Measurements from ENCODE around the gene RGS12. TPM values are rescaled to one million over a fixed set of nuclear protein-coding genes. Genes with fewer than 3 reads are reported as not detected.

RGS12 gene
- total and polyA plus RNA-seq, 2 of the 13 experiments (the other 11 are each of a cell fraction or from before 2014, with no cell fraction given): 21.0 to 27.7 TPM

DNA sequence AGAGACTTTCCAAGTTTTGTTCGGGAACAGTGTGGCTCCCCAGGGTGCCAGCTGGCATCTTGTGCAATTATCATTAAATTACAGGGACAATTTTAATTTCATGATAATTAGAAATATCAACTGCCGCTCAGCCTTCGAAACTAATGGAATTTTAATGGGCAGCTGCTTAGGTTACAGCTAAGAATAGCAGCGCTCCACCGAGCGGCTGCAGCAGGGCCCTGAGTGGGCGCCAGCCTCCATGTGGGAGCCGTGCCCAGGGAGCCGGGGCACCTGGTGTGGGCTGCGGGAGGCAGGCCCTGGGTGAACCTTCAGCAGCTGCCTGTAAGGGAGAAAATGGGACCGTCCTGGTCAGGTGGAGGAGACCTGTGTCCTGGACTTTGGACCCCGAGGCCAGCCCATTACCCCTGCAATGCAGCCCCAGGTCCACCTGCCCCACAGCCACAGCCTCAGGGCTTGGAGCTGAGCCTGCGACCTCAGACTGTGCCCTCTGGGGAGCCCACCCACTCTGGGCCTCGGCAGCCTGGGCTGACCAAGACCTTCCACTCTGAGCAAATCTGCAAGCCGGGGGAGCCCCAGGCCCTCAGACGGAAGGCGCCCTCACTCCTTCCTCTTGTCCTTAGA lies 22.7 kb upstream of the RGS12 start:
- FAIRE-seq (no peak), DNase-seq (ENCODE audit: low spot score) (no peak), ATAC-seq (peak; percentile 56)
- Histone ChIP-seq H3K9me3 (ENCODE audit: low read length) (no peaks in the 10 kb centered on the region), H3K27ac (ENCODE audit: extremely low read length, insufficient read depth, low read length) (no peak overlapping the region), H3K79me2 (ENCODE audit: insufficient read depth, low read length) (no peaks in the 10 kb centered on the region), H3K4me2 (ENCODE audit: low read depth, low read length) (peak overlapping the region; percentile 47), H3K27me3 (ENCODE audit: control insufficient read depth in 1 of 2, insufficient read depth in 2 of 2, low read length in 2 of 2) (peaks cover 0 to 41% of the 10 kb centered on the region in 2 experiments), H4K20me1 (ENCODE audit: insufficient read depth, low read length) (no peaks in the 10 kb centered on the region), H3K9ac (ENCODE audit: insufficient read depth, low read depth, low read length) (no peak overlapping the region), H3K36me3 (replicated peaks in 1 of 2; ENCODE audit: control insufficient read depth in 1 of 2, insufficient read depth in 2 of 2, low read length in 2 of 2) (no peaks in the 10 kb centered on the region), H2AFZ (ENCODE audit: low read length) (no peak overlapping the region), H3K4me1 (ENCODE audit: insufficient read depth, low read length) (peaks cover 33% of the 10 kb centered on the region), H3K4me3 (replicated peaks in 1 of 3; ENCODE audit: insufficient read depth in 1 of 3, low read depth in 2 of 3, low read length in 3 of 3) (peak overlapping the region in 1 of 3 experiments; percentile 12; a peak in 1 of 6 replicates)
- ChIA-PET POLR2A (interaction anchor here (0.8 kb wide), 1 partner anchor 15 kb away, joined by 3 read pairs; no protein-coding TSS in a partner anchor), CTCF (ENCODE audit: low intra/inter-chr PET ratio, low total read pairs) (no interaction called here)
- WGBS (ENCODE audit: low lambda C conversion rate): 79% methylated on average over 6 of the region's 17 CpGs
- no TSS peak for BruUV-seq (replicated peaks)
- intact Hi-C loops (cut with micrococcal nuclease; ENCODE audit: unreplicated experiment): loop anchor here (10.0 kb wide), 1 partner anchor 65 kb away; no protein-coding TSS in a partner anchor
- in situ Hi-C loops (cut with HindIII; ENCODE audit: extremely low pct_ligation_motif_present, low pct_unique_long_range_greater_than_20kb): no loop called here
- no peak for TF ChIP-seq ZNF674 (CRISPR knock-in tag; IDR thresholded peaks at IDR 0.05; ENCODE audit: low read depth)
- TF ChIP-seq ZNF446 (CRISPR knock-in tag; IDR thresholded peaks at IDR 0.05): no peak
- TF ChIP-seq ZFP41 (CRISPR knock-in tag; IDR thresholded peaks at IDR 0.05; ENCODE audit: borderline replicate concordance): no peak
- no peak for TF ChIP-seq MZF1 (CRISPR knock-in tag; IDR thresholded peaks at IDR 0.05; ENCODE audit: borderline replicate concordance)
- TF ChIP-seq, protein P1, sequence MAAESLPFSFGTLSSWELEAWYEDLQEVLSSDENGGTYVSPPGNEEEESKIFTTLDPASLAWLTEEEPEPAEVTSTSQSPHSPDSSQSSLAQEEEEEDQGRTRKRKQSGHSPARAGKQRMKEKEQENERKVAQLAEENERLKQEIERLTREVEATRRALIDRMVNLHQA (CRISPR knock-in tag; IDR thresholded peaks at IDR 0.05): no peak
- peak; percentile 47; the same call in 1 of the 2 replicates for TF ChIP-seq ZNF629 (CRISPR knock-in tag; conservative IDR thresholded peaks at IDR 0.05)
- TF ChIP-seq, protein P2, sequence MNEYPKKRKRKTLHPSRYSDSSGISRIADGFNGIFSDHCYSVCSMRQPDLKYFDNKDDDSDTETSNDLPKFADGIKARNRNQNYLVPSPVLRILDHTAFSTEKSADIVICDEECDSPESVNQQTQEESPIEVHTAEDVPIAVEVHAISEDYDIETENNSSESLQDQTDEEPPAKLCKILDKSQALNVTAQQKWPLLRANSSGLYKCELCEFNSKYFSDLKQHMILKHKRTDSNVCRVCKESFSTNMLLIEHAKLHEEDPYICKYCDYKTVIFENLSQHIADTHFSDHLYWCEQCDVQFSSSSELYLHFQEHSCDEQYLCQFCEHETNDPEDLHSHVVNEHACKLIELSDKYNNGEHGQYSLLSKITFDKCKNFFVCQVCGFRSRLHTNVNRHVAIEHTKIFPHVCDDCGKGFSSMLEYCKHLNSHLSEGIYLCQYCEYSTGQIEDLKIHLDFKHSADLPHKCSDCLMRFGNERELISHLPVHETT (CRISPR knock-in tag; conservative IDR thresholded peaks at IDR 0.05): no peak
- TF ChIP-seq PLRG1 (conservative IDR thresholded peaks at IDR 0.05): no peak
- TF ChIP-seq, protein P3, sequence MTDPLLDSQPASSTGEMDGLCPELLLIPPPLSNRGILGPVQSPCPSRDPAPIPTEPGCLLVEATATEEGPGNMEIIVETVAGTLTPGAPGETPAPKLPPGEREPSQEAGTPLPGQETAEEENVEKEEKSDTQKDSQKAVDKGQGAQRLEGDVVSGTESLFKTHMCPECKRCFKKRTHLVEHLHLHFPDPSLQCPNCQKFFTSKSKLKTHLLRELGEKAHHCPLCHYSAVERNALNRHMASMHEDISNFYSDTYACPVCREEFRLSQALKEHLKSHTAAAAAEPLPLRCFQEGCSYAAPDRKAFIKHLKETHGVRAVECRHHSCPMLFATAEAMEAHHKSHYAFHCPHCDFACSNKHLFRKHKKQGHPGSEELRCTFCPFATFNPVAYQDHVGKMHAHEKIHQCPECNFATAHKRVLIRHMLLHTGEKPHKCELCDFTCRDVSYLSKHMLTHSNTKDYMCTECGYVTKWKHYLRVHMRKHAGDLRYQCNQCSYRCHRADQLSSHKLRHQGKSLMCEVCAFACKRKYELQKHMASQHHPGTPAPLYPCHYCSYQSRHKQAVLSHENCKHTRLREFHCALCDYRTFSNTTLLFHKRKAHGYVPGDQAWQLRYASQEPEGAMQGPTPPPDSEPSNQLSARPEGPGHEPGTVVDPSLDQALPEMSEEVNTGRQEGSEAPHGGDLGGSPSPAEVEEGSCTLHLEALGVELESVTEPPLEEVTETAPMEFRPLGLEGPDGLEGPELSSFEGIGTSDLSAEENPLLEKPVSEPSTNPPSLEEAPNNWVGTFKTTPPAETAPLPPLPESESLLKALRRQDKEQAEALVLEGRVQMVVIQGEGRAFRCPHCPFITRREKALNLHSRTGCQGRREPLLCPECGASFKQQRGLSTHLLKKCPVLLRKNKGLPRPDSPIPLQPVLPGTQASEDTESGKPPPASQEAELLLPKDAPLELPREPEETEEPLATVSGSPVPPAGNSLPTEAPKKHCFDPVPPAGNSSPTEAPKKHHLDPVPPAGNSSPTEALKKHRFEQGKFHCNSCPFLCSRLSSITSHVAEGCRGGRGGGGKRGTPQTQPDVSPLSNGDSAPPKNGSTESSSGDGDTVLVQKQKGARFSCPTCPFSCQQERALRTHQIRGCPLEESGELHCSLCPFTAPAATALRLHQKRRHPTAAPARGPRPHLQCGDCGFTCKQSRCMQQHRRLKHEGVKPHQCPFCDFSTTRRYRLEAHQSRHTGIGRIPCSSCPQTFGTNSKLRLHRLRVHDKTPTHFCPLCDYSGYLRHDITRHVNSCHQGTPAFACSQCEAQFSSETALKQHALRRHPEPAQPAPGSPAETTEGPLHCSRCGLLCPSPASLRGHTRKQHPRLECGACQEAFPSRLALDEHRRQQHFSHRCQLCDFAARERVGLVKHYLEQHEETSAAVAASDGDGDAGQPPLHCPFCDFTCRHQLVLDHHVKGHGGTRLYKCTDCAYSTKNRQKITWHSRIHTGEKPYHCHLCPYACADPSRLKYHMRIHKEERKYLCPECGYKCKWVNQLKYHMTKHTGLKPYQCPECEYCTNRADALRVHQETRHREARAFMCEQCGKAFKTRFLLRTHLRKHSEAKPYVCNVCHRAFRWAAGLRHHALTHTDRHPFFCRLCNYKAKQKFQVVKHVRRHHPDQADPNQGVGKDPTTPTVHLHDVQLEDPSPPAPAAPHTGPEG (CRISPR knock-in tag; IDR thresholded peaks at IDR 0.05): no peak
- TF ChIP-seq, protein P4, sequence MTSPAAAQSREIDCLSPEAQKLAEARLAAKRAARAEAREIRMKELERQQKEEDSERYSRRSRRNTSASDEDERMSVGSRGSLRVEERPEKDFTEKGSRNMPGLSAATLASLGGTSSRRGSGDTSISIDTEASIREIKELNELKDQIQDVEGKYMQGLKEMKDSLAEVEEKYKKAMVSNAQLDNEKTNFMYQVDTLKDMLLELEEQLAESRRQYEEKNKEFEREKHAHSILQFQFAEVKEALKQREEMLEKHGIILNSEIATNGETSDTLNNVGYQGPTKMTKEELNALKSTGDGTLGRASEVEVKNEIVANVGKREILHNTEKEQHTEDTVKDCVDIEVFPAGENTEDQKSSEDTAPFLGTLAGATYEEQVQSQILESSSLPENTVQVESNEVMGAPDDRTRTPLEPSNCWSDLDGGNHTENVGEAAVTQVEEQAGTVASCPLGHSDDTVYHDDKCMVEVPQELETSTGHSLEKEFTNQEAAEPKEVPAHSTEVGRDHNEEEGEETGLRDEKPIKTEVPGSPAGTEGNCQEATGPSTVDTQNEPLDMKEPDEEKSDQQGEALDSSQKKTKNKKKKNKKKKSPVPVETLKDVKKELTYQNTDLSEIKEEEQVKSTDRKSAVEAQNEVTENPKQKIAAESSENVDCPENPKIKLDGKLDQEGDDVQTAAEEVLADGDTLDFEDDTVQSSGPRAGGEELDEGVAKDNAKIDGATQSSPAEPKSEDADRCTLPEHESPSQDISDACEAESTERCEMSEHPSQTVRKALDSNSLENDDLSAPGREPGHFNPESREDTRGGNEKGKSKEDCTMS (CRISPR knock-in tag; conservative IDR thresholded peaks at IDR 0.05): no peak

All from HepG2 (cell line).